Hematopoietic multipotent progenitor cell (in vitro differentiated cells): Measurements from ENCODE around the gene DROSHA. TPM values are rescaled to one million over a fixed set of nuclear protein-coding genes. Genes with fewer than 3 reads are reported as not detected.

Source experiments
- DNase-seq, 3 donors: peaks; one replicate each; pipeline ENCODE4 v3.0.0-alpha.2; 2011 to 2015; ENCODE audit warnings: low read depth in 2 of 3, low spot score in 2 of 3
- total RNA-seq: library from RNA; depleted of rRNA; stranded (reverse); fragments of >200 nt; gene quantifications from one replicate; pipeline ENCODE4 v1.2.3, GENCODE V29; 2012

The DROSHA gene
- total RNA-seq, 1 donor: 25.6 TPM

GRCh38 chr5:31470608-31471007, 61.3 kb downstream of the DROSHA start:
- peak in 2 of 3 donors; percentile 9 to 17 for DNase-seq

DNA sequence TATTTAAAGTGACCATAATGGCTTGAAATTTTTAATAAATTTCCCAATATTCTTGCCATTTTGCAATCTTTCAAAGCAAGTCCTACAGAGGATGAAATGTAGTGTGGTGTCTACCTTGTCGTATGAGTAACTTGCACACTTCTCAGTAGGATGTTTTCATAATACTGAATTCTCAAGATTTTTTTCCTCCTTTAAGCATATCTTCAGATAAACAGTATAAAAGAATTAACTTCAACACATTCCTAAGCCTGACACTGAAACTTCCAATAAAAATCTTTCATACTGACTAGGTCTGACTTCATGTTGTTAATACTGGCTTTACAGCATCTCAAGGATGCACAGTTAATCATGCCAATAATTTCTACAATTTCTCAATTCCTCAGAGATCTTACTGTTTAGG, 62.0 kb downstream of the DROSHA start:
- no peak for DNase-seq

DNA sequence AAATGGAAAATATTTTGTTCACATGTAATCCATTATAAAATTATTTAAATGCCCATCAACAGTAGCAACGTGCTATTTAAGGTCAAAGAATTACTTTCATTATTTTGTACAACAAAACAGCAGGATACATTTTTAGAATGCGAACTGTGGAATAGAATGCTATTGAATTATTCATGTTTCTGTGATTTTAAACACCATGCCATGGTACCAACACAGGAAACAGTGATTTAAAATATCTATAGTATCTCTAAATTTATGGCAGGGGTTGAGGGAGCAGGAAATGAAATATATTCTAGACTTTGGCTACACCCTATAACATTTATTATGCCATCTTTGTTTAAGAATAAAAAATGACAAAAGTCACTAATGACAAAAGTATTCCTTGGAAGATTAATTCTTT, 62.4 kb downstream of the DROSHA start:
- no peak for DNase-seq

DNA sequence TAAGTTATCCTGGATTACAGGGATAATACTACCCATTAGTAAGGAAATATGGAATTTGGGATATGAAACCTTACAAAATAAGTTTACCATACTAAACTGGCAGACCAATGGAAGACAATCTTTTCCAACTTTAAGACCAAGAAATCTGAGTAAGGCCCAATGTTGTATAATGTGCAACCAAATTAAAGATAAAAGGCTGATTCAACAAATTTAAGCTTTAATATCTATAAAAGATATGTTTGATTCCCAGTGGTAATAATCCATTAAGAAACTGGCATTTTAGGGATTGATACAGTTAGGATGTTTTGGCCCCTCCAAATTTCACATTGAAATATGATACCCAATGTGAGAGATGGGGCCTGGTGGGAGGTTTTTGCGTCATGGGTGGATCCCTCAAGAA, 66.6 kb downstream of the DROSHA start:
- no peak for DNase-seq

DNA sequence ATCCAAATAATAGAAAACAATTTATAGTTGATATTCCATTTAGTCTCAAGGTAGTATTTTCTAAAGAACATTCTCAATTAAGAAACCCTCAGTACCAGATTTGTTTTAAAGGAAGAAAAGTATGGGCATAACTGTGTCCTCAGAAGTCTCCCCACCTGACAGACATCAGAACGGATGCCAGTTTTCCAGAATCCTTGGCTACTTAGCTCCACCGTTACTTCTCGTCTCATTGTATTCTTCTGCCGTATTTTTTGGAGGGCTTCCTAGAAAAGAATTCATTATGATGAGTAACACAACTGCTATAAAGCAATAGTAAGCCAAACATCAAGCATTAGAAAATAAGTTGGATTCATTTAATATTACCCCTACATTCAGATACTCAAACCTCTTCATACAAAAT, 67.8 kb downstream of the DROSHA start:
- DNase-seq: no peak

- no peak for DNase-seq
These were observed 68.5 kb downstream of the DROSHA start for GRCh38 chr5:31463351-31463750.

DNA sequence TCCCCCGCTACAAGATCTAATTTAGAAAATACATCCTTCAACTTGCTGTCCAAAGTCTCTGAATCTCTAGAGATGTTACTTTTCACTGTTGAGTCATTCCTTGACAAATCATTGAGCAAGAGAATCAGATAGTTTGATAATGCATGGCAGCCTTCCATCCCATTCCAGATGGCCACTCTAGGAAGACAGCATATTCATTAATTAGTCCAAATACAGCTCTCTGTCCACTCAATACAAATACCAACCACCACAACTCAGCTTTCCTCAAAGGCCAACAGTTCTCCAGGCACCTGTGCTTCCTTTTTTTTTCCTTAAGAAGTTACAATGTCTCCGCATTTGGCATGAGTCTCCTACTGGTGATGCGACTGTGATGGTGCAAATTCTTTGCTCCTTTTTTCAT, 72.3 kb downstream of the DROSHA start:
- no peak for DNase-seq

GRCh38 chr5:31455172-31455571, 76.7 kb downstream of the DROSHA start:
- DNase-seq: no peak

DNA sequence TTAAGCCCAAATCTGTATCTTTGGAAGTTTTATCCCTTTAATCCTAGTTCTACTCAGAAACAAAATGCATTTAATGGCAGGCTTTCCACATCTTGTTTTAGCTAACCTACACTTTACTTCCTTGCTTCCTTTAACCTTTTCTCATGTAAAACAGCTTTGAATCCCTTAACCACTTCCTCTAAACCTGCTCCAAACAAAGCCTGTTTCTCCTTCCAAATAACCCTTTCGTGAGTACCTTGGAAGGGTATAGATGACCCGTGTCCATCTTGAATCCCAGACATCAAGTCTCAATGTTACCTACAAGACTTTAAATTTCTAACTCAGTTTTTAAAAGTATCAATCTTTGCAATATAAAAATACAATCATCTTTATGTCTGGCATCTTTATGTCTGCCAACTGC, 78.4 kb downstream of the DROSHA start:
- no peak for DNase-seq

GRCh38 chr5:31452314-31452713, 79.6 kb downstream of the DROSHA start:
- DNase-seq: no peak

DNA sequence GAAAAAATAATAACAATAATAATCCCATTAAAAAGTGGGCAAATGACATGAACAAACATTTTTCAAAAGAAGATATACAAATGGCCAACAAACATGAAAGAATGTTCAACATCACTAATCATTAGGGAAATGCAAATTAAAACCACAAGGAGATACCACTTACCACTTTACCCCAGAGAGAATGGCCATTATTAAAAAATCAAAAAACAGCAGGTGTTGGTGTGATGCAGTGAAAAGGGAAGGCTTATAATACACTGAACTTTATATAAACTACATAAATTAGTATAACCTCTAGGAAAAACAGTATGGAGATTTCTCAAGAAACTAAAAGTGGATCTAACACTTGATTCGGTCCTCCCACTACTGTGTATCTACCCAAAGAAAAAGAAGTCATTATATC, 81.9 kb downstream of the DROSHA start:
- no peak for DNase-seq

- DNase-seq: no peak
These were observed 82.7 kb downstream of the DROSHA start for GRCh38 chr5:31449174-31449573.

GRCh38 chr5:31445041-31445600, 86.8 kb downstream of the DROSHA start:
- no peak for DNase-seq

DNA sequence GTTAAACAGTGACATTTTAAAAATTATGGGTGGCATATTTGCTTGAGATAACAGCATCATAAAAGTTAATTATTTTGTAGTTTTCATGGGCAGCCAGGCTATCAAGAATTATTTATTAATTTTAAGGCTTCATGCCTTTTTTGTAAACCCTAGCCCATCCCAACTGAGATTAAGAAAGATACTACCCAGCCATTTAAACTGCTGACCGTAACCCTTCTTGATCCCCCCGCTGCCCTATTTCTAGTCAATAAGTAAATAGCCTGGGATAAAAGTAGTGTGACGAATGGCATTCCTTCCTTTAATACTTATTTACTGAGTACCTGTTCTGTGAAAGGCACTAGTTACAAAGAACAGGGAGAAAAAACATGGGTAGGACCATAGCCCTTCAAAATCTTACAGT, 88.3 kb downstream of the DROSHA start:
- no peak for DNase-seq

DNA sequence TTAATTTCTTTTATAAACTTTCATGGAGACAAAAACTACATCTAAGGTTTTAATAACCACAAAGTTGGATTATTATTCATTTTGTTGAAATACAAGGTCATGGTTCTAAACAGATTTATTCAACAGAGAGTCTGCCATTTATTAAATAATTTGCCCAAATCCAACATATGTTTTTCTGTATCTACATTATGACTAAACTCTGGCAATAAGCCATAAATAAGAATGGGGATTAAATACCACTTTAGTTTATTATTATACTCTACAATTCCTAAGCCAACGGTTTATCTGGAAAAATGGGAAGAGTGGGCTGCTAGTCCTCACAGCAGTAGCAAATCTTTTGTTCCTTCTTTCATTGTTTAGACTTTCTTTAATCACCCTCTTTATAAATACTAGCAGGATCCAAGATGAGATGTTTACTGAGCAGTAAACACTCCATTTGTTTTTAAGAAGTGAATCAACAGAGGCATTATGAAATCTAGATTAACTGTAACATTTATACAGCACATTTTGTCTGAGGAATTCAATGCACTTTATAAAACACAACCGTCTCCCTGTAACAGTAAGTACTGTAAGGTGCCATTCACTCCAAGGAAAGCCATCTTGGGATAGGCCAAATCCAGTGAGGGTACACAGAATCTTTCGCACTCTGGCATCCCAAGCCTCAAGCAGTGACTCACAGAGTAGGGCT, 89.7 kb downstream of the DROSHA start:
- DNase-seq: no peak

DNA sequence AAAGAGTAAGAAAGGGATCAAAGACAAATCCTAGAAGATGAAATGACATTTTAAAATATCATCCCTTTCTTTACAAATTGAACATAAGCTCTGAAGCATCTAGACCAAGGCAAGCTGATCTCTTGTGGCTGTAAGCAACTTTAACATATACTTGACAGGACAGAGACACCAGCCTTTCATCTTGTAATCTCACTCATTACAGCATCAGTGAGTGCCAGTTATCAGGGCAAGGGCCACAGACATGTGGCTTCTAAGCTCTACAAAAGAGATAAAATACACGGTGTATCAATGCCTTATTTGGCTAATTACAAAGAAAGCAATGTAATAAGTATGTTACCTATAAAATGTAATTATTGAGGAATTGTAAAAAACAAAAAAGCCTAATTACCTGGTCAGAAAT, 95.0 kb downstream of the DROSHA start:
- no peak for DNase-seq

DNA sequence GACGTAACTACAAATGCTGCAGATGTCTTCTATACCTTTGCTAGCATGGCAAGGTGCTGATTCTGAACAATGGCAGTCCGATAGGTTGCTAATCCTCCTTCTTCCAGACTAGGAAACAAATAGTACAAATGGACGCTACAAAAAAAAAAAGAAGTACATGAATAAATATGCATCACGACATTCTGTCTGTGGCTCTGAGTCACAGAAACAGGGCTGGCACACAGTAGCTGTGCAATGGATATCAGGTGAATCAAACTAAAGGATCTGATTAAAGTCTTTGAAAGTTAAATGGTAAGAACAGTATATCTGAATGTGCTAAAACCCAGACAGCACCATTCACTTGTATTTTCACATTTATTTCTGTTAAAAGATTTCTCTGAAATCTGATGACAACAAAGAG, 96.2 kb downstream of the DROSHA start:
- DNase-seq: no peak

DNA sequence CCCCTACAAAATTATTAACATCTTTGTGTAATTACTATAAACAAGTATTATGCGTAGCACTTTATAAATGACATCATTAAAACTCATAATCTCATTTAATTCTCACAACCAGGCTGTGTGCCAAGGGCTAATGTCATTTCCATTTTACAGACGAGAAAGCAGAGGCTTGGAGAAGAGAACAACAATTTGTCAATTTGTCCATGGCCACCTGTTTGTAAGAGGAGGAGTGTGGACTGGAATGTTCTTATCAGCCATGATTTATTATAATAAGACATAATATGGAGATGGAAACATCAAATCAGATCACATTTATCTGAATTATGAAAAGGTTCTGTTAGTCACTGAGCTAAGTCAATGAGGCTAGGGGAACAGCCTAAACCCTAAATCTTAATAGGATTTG, 97.0 kb downstream of the DROSHA start:
- no peak for DNase-seq

GRCh38 chr5:31433229-31433628, 98.7 kb downstream of the DROSHA start:
- DNase-seq: peak in 1 of 3 donors; percentile 56

GRCh38 chr5:31427724-31428309, 104.1 kb downstream of the DROSHA start:
- no peak for DNase-seq

DNA sequence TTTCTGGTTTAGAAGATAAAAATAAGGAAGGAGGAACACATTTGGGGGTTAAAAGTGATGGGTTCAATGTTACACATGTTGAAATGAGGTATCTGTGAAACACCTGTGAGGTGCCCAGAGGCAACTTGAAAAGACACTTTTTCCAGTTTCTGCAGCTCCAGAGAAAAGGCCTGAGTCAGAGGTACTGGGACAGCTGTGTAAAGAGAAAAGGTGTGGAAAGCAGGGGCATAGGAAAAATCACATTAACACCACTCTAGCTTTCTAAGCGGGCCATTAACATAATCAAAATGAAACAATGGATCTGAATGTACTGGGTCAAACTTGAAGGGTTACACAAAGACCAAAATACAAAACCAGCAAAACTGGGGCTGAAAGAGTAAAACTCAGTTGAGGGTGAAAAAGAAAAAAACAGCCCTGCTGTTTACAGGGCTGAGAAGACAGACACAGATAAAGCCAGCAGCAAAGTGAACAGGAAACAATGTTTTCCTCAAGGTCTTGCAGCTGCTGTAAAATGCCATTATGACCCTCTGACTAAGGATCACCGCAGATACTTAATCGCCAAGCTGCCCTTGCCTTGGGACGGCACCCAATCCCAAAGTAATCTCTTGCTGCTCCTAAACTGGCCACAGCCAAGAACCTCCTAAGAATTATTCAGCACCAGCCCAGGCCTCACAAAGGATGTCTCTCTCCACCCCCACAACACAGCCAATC, 104.7 kb downstream of the DROSHA start:
- no peak for DNase-seq
